Activated T-cell treated with anti-CD3 and anti-CD28 coated beads for 4 hours (primary cell): Measurements from ENCODE around the gene SLF1.

Experiments
- DNase-seq: peaks from one replicate; pipeline ENCODE4 v3.0.0-alpha.2; 2020

The SLF1 gene

DNA sequence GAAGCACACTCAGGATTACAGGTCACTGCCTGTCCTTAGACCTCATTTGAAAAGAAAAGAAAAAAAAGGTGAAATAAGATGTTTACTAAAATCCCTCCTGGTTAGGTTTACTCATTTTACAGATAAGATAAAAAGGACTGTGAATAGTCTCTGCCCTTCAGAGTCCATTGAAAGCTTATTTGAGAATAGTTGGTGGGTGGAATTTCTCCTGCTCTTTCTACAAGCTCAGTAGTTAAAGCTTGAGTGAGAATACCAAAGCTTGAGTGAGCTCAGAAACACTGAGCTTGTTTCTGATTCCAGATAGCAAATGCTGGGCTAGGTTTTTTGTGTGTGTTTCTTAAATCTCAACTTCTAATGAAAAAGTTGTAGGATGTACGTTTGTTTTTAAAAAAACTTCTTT, 106.7 kb downstream of the SLF1 start:
- DNase-seq = no peak

DNA sequence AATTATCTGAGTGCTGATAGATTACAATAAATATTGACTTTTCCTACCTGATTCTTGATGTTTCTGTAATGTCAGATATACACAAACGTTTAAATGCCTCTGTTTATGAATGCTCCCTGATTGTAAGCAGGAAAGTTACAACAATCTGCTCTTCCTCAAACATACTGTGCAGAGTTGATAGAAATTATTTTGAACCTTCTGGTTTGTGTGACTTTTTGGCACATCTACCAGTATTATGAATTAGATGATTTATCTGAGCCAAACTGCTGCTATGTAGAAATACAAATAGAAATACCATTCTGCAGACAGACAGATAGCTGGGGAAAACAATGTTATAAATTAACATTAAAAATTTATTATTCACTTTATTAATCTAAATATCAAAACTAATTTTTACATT, 113.0 kb downstream of the SLF1 start:
- DNase-seq = no peak

DNA sequence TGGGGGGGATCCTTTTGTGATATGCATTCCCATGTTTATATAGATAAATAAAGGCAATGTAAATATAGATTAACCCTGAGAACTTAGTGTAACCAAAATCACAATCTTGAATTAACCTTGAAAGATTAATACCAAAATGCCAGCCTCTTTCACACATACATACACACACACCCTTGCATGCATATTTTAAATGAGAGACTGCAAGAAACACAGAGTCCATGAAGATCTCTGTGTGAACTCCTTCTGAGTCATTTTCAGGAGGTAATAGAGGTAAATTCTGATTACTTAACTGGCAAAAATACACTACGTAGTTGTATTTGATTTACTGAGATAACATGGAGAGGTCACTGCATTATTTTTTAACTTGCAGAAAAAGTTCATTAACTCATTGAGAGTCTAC, 118.0 kb downstream of the SLF1 start:
- no peak for DNase-seq

DNA sequence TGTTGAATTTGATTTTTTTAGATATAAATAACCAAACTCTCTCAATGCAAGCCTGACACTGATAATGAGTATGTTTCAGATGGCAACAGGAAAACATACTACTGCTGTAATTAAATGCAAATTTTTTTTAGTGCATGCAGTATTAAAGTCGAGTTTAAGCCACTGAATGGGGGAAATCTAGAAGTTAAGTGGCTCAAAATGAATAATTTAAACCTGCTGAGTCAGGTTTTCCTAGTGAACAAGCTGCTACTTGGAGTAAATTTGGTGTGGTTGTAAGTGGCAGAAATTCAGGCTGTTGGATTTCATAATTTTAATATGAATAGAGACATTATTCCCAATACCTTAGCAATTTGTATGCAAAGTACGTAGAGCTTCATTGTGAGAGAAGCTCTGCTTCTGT, 121.8 kb downstream of the SLF1 start:
- no peak for DNase-seq

DNA sequence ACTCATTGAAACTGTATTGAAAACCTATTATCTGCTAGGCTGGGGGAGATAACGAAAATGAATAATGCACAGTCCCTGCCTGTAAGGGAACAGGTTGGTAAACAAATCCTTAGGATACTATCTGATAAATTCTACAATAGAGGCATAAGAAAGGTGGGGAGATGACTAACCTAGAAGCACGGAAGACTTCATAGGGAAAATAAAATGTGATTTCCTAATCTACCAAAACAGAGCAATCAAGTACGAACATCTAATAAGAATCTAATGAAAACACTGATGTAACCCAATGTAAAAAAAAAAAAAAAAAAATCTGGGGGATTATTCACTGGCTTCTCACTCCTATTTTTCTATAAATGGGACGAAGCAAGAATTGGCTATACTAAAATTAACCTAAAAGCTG, 124.4 kb downstream of the SLF1 start:
- DNase-seq = no peak

DNA sequence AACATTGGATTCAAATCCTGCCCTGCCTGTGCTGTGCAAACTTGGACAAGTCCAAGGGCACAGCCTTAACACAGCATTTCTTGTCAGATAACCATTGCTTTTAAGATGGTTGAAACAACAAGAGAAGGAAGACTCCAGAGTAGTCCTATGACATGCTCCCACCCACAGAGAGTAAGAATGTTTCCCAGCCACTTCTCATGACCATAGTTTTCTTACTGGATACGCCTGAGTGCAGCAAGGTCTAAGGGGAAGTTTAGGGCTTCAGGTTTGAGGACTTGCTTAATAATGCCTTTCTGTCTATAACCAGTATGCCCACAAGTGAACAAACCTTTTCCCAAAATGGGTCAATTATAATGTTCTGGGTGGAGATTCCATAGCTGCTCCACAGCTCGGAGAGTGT, 126.4 kb downstream of the SLF1 start:
- DNase-seq = no peak

DNA sequence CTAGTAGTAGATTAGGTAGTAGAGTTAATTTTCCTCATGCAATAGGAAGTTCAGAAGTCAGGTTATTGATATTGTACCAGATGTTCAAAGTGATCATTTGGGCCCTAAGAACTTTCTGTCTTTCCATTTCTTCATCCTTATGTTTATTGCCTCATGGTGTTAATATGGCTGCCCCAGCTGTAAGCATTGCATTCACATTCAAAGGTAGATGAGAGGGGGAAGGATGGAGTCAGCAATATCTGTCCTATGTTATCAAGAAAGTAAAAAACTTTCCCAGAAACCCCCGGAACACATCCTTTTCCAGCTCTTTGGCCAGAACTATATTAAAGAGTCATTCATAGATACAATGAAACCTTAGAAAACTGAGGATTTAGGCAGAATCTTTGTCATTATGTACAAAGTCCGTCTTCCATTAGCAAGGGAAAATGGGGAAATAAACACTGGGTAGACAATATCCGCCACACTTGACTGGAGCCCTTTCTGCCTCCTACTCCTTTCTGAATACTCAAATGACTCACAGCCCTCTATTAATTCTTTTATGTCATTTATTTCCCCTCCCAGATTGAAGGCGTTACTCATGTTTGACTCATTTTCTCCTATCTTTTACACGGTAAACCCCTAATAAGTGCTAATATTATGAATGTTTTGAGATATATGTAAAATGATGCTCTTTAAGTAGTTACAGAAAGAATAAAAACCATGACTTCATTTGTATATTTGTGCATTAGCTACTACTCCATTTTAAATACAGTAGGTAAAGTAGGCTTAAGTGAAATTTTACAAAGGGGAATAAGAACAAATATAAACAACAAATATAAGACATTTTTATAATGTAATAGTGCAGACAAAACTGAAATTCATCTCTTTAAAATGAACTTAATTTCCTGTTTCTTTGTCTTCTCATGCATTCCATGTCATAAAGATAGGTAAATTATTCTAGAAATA, 127.6 kb downstream of the SLF1 start:
- no peak for DNase-seq

GRCh38 chr5:94746731-94747124, 128.3 kb downstream of the SLF1 start:
- no peak for DNase-seq
